K562 (cell line): Measurements from ENCODE around the gene STIM1. TPM values are rescaled to one million over a fixed set of nuclear protein-coding genes. Genes with fewer than 3 reads are reported as not detected.

Experiments
- CBX1 ChIP-seq: sonication (generic); IDR thresholded peaks from 2 replicates; pipeline ENCODE4 v1.6.1; 2016; ENCODE audit warnings: antibody characterized with exemption, low read depth, mild to moderate bottlenecking
- COPS2 ChIP-seq: fragments of 450-650 bp; conservative IDR thresholded peaks from 2 replicates; pipeline ENCODE4 v1.6.1; 2016; ENCODE audit warnings: mild to moderate bottlenecking, moderate library complexity
- JUNB ChIP-seq: fragments of 450-650 bp; formaldehyde crosslinking; conservative IDR thresholded peaks from 2 replicates; pipeline ENCODE4 v1.4.0; 2020; ENCODE audit warnings: mild to moderate bottlenecking
- JUND ChIP-seq, 2 experiments: IDR thresholded peaks; 2 replicates in 1 of 2; 3 replicates in 1 of 2; pipeline ENCODE4 v1.6.1; 2011; ENCODE audit warnings: borderline replicate concordance in 2 of 2, low read depth in 2 of 2, low read length in 2 of 2, improper control_type of control experiment in 1 of 2, missing biosample characterization in 1 of 2, missing genetic modification characterization in 1 of 2, missing genetic modification reagents in 1 of 2
- POLR2AphosphoS2 ChIP-seq: IDR thresholded peaks from 2 replicates; pipeline ENCODE4 v1.6.1; 2012; ENCODE audit warnings: low read length, improper control_type of control experiment
- POLR3G ChIP-seq: IDR thresholded peaks from 2 replicates; pipeline ENCODE4 v1.6.1; 2011; ENCODE audit not compliant: insufficient read length, insufficient replicate concordance; ENCODE audit errors: extremely low read depth
- SMARCA5 ChIP-seq: fragments of 450-650 bp; IDR thresholded peaks from 2 replicates; pipeline ENCODE4 v1.6.1; 2016
- WHSC1 ChIP-seq: IDR thresholded peaks from one replicate; pipeline ENCODE4 v1.6.1; 2012; ENCODE audit warnings: low read length, control low read depth, inconsistent platforms
- ZBTB17 ChIP-seq: fragments of 450-650 bp; formaldehyde crosslinking; IDR thresholded peaks from 2 replicates; pipeline ENCODE4 v1.4.0; 2020; ENCODE audit warnings: mild to moderate bottlenecking
- ZNF165 ChIP-seq: fragments of 250-450 bp; sonication (Bioruptor Pico); IDR thresholded peaks from 2 replicates; pipeline ENCODE4 v1.4.0; 2020; ENCODE audit warnings: borderline replicate concordance
- ZNF184 ChIP-seq: sonication (generic); formaldehyde crosslinking; IDR thresholded peaks from 2 replicates; pipeline ENCODE4 v1.5.0; 2020; ENCODE audit warnings: missing genetic modification reagents
- ZNF282 ChIP-seq: sonication (generic); formaldehyde crosslinking; IDR thresholded peaks from 2 replicates; pipeline ENCODE4 v1.8.1; 2023; ENCODE audit warnings: missing genetic modification reagents
- ZNF584 ChIP-seq: fragments of 200-800 bp; sonication (Bioruptor generic); IDR thresholded peaks from 2 replicates; pipeline ENCODE4 v1.6.1; 2016; ENCODE audit warnings: low read depth, mild to moderate bottlenecking, missing genetic modification characterization, missing compliant biosample characterization
- ZNF696 ChIP-seq: fragments of 250-450 bp; sonication (Bioruptor Pico); conservative IDR thresholded peaks from 2 replicates; pipeline ENCODE4 v1.4.0; 2020; ENCODE audit warnings: mild to moderate bottlenecking, moderate library complexity
- ZNF766 ChIP-seq: fragments of 200-800 bp; sonication (Bioruptor generic); conservative IDR thresholded peaks from 2 replicates; pipeline ENCODE4 v1.6.1; 2016; ENCODE audit warnings: missing genetic modification characterization, missing compliant biosample characterization
- polyA plus RNA-seq, 8 experiments: library from polyadenylated mRNA; depleted of rRNA in 4 of 8; stranded (reverse) in 5 of 8; unstranded in 3 of 8; fragments of >200 nt; fragmentation: Nextera tagmentation in 2 of 8; fragmentation: Illumina TruSeq in 1 of 8; extraction: Ambion mirVana in 2 of 8; extraction: Trizol in 1 of 8; gene quantifications; 2 replicates each; pipeline versions ENCODE4 v1.2.1 to v1.2.3, GENCODE V29; 2011 to 2014; ENCODE audit warnings: inconsistent platforms in 1 of 8, missing spikeins in 1 of 8
- total RNA-seq, 7 experiments: library from RNA; depleted of rRNA in 6 of 7; stranded (reverse); fragments of >200 nt in 6 of 7; fragmentation: Illumina TruSeq in 2 of 7; extraction: Trizol in 2 of 7; gene quantifications; 2 replicates each; pipeline versions ENCODE4 v1.2.1 to v1.2.3, GENCODE V29; 2011 to 2021; ENCODE audit warnings: low replicate concordance in 1 of 7
- TF ChIP-seq, protein P1 (sequence below): sonication (generic); formaldehyde crosslinking; IDR thresholded peaks from 2 replicates; pipeline ENCODE4 v1.8.0; 2022; ENCODE audit warnings: mild to moderate bottlenecking, missing genetic modification reagents
- TF ChIP-seq, protein P2 (sequence below): fragments of 450-650 bp; IDR thresholded peaks from 2 replicates; pipeline ENCODE4 v1.6.1; 2016
- TF ChIP-seq, protein P3 (sequence below): fragments of 250-450 bp; sonication (Bioruptor Pico); IDR thresholded peaks from 2 replicates; pipeline ENCODE4 v1.9.0; 2021; ENCODE audit warnings: mild to moderate bottlenecking
- TF ChIP-seq, protein P4 (sequence below): fragments of 200-800 bp; sonication (Bioruptor generic); IDR thresholded peaks from 2 replicates; pipeline ENCODE4 v1.6.1; 2016; ENCODE audit warnings: missing genetic modification characterization, missing compliant biosample characterization
- TF ChIP-seq, protein P5 (sequence below): fragments of 250-450 bp; sonication (Bioruptor Pico); IDR thresholded peaks from 2 replicates; pipeline ENCODE4 v1.8.0; 2022; ENCODE audit warnings: moderate library complexity, mild to moderate bottlenecking, inconsistent platforms
- TF ChIP-seq, protein P6 (sequence below): fragments of 250-450 bp; sonication (Bioruptor Pico); IDR thresholded peaks from 2 replicates; pipeline ENCODE4 v1.8.0; 2021; ENCODE audit warnings: moderate library complexity, mild to moderate bottlenecking, inconsistent platforms

Gene STIM1
- total and polyA plus RNA-seq, 9 of the 15 experiments (the other 6 are each of a cell fraction or from before 2014, with no cell fraction given): 7.7 to 50.5 (median 22.5) TPM

DNA sequence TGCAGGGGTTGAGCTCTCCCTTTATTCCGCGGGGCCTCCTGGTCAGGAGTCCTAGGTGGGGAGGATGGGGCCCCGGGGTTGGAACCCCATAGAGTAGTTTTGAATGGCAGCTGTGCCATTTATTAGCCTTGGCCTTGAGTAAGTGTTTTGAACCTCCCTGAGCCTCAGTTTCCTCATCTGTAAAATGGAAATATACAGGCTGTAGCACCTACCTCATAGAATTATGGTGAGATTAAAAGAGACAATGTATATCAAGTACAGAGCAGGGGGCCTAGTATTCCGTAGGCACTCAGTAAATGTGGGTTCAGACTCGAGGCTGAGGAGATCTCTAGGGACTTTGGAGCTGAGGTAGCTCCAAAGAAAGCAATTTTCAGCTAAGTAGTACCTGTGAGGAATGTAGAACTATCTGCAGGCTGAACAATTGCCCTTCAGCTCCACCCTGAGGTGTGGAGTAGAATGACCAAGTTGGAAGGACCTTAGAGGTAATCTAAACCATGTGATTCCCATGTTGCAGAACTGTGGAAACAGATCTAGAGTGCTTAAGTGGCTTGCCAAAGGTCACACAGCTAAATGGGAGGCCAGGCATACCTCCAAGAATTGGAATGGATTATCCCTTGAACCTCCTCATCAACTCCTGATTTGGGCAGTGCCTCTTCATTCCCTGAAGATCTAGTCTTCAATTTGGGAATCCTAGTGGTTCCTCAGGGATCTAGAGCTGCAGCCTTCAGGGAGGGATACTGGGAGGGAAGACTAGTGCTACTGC lies 46.4 kb upstream of the STIM1 start (continued):
- TF ChIP-seq ZNF766 (CRISPR knock-in tag) (no peak), POLR3G (no peak), ZNF184 (CRISPR knock-in tag) (no peak), ZNF165 (CRISPR knock-in tag) (no peak), ZNF584 (CRISPR knock-in tag) (no peak), JUNB (no peak), SMARCA5 (peak; percentile 41; the same call in 1 of the 2 replicates), WHSC1 (no peak), ZNF696 (CRISPR knock-in tag) (no peak), COPS2 (no peak), POLR2AphosphoS2 (no peak), CBX1 (no peak), ZNF282 (CRISPR knock-in tag) (no peak), ZBTB17 (CRISPR knock-in tag) (no peak), JUND (IDR thresholded peaks at IDR 0.05; ENCODE audit: borderline replicate concordance, low read depth, low read length) (0 out of 2 replicates have a peak, but pooled peaks have one; percentile 10), JUND (tag; IDR thresholded peaks at IDR 0.05; ENCODE audit: borderline replicate concordance, low read depth, low read length) (peak; percentile 19; the same call in 1 of the 3 replicates)
- TF ChIP-seq, protein P1, sequence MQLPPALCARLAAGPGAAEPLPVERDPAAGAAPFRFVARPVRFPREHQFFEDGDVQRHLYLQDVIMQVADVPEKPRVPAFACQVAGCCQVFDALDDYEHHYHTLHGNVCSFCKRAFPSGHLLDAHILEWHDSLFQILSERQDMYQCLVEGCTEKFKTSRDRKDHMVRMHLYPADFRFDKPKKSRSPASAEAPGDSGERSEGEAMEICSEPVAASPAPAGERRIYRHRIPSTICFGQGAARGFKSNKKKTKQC (CRISPR knock-in tag): no peak
- TF ChIP-seq, protein P2, sequence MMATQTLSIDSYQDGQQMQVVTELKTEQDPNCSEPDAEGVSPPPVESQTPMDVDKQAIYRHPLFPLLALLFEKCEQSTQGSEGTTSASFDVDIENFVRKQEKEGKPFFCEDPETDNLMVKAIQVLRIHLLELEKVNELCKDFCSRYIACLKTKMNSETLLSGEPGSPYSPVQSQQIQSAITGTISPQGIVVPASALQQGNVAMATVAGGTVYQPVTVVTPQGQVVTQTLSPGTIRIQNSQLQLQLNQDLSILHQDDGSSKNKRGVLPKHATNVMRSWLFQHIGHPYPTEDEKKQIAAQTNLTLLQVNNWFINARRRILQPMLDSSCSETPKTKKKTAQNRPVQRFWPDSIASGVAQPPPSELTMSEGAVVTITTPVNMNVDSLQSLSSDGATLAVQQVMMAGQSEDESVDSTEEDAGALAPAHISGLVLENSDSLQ: no peak
- TF ChIP-seq, protein P3, sequence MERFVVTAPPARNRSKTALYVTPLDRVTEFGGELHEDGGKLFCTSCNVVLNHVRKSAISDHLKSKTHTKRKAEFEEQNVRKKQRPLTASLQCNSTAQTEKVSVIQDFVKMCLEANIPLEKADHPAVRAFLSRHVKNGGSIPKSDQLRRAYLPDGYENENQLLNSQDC (CRISPR knock-in tag): no peak
- TF ChIP-seq, protein P4, sequence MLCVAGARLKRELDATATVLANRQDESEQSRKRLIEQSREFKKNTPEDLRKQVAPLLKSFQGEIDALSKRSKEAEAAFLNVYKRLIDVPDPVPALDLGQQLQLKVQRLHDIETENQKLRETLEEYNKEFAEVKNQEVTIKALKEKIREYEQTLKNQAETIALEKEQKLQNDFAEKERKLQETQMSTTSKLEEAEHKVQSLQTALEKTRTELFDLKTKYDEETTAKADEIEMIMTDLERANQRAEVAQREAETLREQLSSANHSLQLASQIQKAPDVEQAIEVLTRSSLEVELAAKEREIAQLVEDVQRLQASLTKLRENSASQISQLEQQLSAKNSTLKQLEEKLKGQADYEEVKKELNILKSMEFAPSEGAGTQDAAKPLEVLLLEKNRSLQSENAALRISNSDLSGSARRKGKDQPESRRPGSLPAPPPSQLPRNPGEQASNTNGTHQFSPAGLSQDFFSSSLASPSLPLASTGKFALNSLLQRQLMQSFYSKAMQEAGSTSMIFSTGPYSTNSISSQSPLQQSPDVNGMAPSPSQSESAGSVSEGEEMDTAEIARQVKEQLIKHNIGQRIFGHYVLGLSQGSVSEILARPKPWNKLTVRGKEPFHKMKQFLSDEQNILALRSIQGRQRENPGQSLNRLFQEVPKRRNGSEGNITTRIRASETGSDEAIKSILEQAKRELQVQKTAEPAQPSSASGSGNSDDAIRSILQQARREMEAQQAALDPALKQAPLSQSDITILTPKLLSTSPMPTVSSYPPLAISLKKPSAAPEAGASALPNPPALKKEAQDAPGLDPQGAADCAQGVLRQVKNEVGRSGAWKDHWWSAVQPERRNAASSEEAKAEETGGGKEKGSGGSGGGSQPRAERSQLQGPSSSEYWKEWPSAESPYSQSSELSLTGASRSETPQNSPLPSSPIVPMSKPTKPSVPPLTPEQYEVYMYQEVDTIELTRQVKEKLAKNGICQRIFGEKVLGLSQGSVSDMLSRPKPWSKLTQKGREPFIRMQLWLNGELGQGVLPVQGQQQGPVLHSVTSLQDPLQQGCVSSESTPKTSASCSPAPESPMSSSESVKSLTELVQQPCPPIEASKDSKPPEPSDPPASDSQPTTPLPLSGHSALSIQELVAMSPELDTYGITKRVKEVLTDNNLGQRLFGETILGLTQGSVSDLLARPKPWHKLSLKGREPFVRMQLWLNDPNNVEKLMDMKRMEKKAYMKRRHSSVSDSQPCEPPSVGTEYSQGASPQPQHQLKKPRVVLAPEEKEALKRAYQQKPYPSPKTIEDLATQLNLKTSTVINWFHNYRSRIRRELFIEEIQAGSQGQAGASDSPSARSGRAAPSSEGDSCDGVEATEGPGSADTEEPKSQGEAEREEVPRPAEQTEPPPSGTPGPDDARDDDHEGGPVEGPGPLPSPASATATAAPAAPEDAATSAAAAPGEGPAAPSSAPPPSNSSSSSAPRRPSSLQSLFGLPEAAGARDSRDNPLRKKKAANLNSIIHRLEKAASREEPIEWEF: no peak
- TF ChIP-seq, protein P5, sequence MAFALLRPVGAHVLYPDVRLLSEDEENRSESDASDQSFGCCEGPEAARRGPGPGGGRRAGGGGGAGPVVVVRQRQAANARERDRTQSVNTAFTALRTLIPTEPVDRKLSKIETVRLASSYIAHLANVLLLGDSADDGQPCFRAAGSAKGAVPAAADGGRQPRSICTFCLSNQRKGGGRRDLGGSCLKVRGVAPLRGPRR (CRISPR knock-in tag): no peak
- TF ChIP-seq, protein P6, sequence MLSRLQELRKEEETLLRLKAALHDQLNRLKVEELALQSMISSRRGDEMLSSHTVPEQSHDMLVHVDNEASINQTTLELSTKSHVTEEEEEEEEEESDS: no peak
